Vagina (tissue), 2 donors: Measurements from ENCODE around the gene MT1F.
A peak's percentile ranks its signal among the peaks of the same experiment; 100 is the strongest.

Experiments
- POLR2AphosphoS5 ChIP-seq, 2 donors: sonication (generic); formaldehyde crosslinking; IDR thresholded peaks; one replicate each; pipeline ENCODE4 v1.9.0; 2017; ENCODE audit warnings: antibody characterized with exemption in 2 of 2, mild to moderate bottlenecking in 2 of 2, low read depth in 1 of 2; ENCODE audit not compliant: insufficient read depth in 1 of 2
- TF ChIP-seq, protein P1 (sequence below), 3 experiments: fragments of 450-650 bp in 2 of 3; fragments of 200-600 bp in 1 of 3; sonication (generic) in 1 of 3; IDR thresholded peaks; one replicate each; pipeline ENCODE4 v1.5.1; 2017 to 2019; ENCODE audit warnings: antibody characterized with exemption in 3 of 3, mild to moderate bottlenecking in 2 of 3, moderate library complexity in 2 of 3

GRCh38 chr16:56657555-56658326 is at the start of gene MT1F:
- TF ChIP-seq, protein P1, sequence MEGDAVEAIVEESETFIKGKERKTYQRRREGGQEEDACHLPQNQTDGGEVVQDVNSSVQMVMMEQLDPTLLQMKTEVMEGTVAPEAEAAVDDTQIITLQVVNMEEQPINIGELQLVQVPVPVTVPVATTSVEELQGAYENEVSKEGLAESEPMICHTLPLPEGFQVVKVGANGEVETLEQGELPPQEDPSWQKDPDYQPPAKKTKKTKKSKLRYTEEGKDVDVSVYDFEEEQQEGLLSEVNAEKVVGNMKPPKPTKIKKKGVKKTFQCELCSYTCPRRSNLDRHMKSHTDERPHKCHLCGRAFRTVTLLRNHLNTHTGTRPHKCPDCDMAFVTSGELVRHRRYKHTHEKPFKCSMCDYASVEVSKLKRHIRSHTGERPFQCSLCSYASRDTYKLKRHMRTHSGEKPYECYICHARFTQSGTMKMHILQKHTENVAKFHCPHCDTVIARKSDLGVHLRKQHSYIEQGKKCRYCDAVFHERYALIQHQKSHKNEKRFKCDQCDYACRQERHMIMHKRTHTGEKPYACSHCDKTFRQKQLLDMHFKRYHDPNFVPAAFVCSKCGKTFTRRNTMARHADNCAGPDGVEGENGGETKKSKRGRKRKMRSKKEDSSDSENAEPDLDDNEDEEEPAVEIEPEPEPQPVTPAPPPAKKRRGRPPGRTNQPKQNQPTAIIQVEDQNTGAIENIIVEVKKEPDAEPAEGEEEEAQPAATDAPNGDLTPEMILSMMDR (IDR thresholded peaks at IDR 0.05), result no peak
- peak in 1 of 2 donors; percentile 57 for TF ChIP-seq POLR2AphosphoS5 (IDR thresholded peaks at IDR 0.05; ENCODE audit: insufficient read depth in 1 of 2, low read depth in 1 of 2)
